ENCODE data around the gene ANTXR1.

ANTXR1 gene

DNA sequence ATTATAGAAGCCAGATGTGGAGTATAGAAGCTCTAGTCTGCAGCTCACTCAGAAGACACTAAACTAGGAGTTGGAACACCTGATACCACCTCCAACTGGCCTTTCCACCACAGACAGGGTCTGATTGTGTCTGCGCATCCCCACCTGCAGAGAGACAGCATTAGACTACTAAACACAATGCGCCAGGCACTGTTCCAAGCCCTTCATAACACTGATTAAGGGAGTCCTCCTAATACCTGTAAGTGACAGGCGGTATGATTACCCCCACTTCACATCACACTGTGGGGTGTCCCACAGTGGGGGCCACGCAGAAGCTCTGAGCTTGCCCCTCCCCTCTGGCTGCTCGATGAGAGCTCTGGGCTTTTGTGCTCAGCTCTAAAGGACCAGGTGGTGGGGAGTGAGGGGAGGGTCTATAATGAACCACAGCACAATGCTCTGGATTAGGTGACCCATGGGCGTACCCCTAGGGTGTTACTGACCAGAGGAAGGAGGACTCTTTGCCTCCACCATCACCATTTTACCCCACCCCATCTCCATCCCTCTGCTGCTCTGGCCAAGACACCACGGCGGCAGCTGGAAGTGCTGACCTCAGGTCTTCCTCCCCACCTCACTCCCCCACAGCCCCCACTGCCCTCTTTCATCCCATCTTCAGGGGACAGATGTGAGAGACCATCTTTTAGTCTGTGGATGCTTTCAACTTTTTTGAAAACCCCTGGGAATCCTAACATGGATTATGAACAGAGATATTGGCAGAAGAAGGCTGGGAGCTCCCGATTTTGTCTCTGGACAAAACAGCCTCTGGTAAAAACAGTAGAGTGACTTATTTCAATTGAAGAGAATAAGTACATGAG is 228.9 kb downstream of the ANTXR1 start:
- TF ChIP-seq, protein P1, sequence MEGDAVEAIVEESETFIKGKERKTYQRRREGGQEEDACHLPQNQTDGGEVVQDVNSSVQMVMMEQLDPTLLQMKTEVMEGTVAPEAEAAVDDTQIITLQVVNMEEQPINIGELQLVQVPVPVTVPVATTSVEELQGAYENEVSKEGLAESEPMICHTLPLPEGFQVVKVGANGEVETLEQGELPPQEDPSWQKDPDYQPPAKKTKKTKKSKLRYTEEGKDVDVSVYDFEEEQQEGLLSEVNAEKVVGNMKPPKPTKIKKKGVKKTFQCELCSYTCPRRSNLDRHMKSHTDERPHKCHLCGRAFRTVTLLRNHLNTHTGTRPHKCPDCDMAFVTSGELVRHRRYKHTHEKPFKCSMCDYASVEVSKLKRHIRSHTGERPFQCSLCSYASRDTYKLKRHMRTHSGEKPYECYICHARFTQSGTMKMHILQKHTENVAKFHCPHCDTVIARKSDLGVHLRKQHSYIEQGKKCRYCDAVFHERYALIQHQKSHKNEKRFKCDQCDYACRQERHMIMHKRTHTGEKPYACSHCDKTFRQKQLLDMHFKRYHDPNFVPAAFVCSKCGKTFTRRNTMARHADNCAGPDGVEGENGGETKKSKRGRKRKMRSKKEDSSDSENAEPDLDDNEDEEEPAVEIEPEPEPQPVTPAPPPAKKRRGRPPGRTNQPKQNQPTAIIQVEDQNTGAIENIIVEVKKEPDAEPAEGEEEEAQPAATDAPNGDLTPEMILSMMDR (IDR thresholded peaks at IDR 0.05; ENCODE audit: low read depth, low read length, missing control alignments), result no peak
- no peak overlapping the region for H3K4me3 ChIP-seq (replicated peaks; ENCODE audit: low read depth, low read length)
- DNase-seq (ENCODE audit: extremely low read depth, low read depth), result no peak

DNA sequence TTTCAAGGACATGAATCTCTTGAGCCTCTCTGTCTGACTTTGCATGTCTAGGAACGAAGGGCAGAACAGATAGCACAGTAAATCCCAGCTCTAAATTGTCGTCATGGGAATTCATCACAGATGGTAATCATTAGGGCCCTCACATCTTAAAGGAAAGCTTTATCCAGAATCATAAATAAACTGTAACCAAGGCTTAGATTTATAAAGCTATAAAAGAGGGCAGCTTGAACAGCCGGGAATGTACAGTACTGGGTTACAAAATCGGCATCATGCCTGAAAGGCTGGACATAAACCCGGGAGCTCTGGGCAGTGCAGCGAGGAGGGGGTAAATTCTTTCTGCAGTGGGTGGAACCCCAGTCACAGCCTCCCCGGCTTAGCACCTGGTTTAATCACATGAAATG is 229.7 kb downstream of the ANTXR1 start:
- H3K4me3 ChIP-seq (replicated peaks; ENCODE audit: low read depth, low read length), result no peak overlapping the region
- TF ChIP-seq, protein P1 (IDR thresholded peaks at IDR 0.05; ENCODE audit: low read depth, low read length, missing control alignments), result no peak

DNA sequence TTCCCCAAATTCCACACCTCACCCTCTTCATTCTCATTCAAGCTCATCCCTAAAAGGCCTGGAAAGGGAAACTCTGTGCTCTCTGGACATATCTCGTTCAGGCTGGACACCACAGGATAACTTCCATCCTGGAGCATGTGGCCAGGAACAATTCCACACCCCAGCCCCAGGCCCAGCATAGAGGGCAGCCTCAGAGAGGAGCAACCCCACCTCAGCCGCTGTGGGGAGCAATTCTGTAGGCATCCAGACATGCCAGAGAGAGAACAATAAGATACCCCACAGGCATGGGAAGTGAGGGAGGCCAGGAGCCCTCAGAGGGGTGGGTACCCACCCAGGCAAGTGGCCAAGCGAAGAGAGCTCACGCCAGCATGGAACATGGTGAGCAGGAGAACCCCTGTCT is 230.7 kb downstream of the ANTXR1 start:
- no peak overlapping the region for H3K4me3 ChIP-seq (replicated peaks; ENCODE audit: low read depth, low read length)
- TF ChIP-seq, protein P1 (IDR thresholded peaks at IDR 0.05; ENCODE audit: low read depth, low read length, missing control alignments), result no peak
- DNase-seq (ENCODE audit: extremely low read depth, low read depth), result no peak

More for the DNA sequence above, 229.7 kb downstream of the ANTXR1 start:
- peak; percentile 95 for DNase-seq (ENCODE audit: extremely low read depth, low read depth)

DNA sequence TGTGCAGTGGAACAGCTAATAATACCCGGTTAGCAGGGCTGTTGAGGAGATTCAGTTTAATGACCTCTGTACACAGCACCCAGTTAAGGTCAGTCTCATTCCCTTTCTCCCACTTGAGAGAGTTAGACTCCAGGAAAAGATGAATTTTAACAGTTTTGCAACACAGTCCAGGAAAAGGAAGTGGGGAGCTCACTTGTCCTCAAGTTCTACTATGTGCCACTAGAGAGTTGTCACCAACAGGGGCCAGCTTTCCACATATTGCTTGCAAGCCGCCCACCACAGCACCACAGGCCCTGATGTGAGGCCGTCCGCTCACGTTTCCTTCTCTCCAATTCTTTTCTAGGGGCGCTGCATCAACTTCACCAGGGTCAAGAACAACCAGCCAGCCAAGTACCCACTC is 231.9 kb downstream of the ANTXR1 start:
- TF ChIP-seq, protein P1 (IDR thresholded peaks at IDR 0.05; ENCODE audit: low read depth, low read length, missing control alignments), result no peak
- no peak overlapping the region for H3K4me3 ChIP-seq (replicated peaks; ENCODE audit: low read depth, low read length)
- DNase-seq (ENCODE audit: extremely low read depth, low read depth), result no peak

DNA sequence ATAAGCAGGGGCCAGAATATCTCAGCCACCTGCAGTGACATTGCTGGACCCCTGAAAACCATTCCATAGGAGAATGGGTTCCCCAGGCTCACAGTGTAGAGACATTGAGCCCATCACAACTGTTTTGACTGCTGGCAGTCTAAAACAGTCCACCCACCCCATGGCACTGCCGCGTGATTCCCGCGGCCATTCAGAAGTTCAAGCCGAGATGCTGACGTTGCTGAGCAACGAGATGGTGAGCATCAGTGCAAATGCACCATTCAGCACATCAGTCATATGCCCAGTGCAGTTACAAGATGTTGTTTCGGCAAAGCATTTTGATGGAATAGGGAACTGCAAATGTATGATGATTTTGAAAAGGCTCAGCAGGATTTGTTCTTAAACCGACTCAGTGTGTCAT is 234.6 kb downstream of the ANTXR1 start:
- DNase-seq (ENCODE audit: extremely low read depth, low read depth), result no peak
- TF ChIP-seq, protein P1 (IDR thresholded peaks at IDR 0.05; ENCODE audit: low read depth, low read length, missing control alignments), result no peak
- no peak overlapping the region for H3K4me3 ChIP-seq (replicated peaks; ENCODE audit: low read depth, low read length)

DNA sequence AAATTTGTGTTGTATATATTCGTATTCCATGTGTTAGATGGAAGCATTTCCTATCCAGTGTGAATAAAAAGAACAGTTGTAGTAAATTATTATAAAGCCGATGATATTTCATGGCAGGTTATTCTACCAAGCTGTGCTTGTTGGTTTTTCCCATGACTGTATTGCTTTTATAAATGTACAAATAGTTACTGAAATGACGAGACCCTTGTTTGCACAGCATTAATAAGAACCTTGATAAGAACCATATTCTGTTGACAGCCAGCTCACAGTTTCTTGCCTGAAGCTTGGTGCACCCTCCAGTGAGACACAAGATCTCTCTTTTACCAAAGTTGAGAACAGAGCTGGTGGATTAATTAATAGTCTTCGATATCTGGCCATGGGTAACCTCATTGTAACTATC is 235.3 kb downstream of the ANTXR1 start:
- H3K4me3 ChIP-seq (replicated peaks; ENCODE audit: low read depth, low read length), result no peak overlapping the region
- no peak for DNase-seq (ENCODE audit: extremely low read depth, low read depth)
- TF ChIP-seq, protein P1 (IDR thresholded peaks at IDR 0.05; ENCODE audit: low read depth, low read length, missing control alignments), result no peak
